Measurements from ENCODE around the gene ONECUT3.

DNA sequence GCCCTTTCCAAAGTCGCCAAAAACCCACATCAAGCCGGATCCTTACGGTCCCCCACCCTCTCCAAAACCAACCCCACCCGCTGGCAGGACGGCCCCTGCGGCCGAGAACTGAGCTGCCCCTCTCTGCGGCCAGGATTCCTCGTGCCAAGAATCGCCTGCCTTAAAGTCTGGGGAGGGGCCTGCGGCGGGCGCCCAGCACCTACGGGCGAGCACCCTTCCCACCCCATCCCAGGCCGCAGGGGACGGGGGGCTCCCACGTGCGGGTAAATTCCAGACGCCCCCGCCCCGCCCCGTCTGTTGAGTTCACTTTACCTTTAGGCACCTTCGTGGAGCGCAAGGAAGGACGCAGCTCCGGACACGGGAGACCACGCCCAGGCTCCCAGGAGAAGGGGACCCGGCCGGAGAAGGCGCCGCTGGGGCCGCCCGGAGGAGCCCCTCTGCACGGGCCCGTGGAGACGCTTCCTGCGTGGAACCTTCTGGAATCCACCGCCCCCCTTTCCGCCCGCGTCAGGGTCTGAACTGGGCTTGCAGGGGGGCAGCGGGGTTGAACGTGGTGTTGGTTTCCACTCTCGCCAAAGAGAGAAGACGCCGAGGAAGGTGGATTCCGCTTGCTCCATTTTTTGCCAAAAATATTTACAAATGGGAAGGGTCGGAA, 22.8 kb downstream of the ONECUT3 start:
- TF ChIP-seq, protein P1, sequence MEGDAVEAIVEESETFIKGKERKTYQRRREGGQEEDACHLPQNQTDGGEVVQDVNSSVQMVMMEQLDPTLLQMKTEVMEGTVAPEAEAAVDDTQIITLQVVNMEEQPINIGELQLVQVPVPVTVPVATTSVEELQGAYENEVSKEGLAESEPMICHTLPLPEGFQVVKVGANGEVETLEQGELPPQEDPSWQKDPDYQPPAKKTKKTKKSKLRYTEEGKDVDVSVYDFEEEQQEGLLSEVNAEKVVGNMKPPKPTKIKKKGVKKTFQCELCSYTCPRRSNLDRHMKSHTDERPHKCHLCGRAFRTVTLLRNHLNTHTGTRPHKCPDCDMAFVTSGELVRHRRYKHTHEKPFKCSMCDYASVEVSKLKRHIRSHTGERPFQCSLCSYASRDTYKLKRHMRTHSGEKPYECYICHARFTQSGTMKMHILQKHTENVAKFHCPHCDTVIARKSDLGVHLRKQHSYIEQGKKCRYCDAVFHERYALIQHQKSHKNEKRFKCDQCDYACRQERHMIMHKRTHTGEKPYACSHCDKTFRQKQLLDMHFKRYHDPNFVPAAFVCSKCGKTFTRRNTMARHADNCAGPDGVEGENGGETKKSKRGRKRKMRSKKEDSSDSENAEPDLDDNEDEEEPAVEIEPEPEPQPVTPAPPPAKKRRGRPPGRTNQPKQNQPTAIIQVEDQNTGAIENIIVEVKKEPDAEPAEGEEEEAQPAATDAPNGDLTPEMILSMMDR (IDR thresholded peaks at IDR 0.05), result no peak
- TF ChIP-seq POLR2A (IDR thresholded peaks at IDR 0.05), result no peak
